Measurements from ENCODE around the gene SAT1.

Gene SAT1

GRCh38 chrX:23786268-23786815 is 3.4 kb downstream of the SAT1 start:
- FAIRE-seq, result no peak
- no peak for DNase-seq (ENCODE audit: insufficient read length, low spot score)
- TF ChIP-seq POLR2A (IDR thresholded peaks at IDR 0.05; ENCODE audit: low read depth, low read length), result no peak

- no peak for FAIRE-seq
These were observed 4.8 kb downstream of the SAT1 start for GRCh38 chrX:23787745-23788118.

GRCh38 chrX:23788521-23788920 is 5.5 kb downstream of the SAT1 start:
- no peak for TF ChIP-seq POLR2A (IDR thresholded peaks at IDR 0.05; ENCODE audit: low read depth, low read length)
- FAIRE-seq (no peak), DNase-seq (ENCODE audit: insufficient read length, low spot score) (no peak)

More at GRCh38 chrX:23787745-23788118, 4.8 kb downstream of the SAT1 start:
- DNase-seq (ENCODE audit: insufficient read length, low spot score), result no peak
- no peak for TF ChIP-seq POLR2A (IDR thresholded peaks at IDR 0.05; ENCODE audit: low read depth, low read length)

- FAIRE-seq (no peak), DNase-seq (ENCODE audit: insufficient read length, low spot score) (no peak)
- no peak for TF ChIP-seq POLR2A (IDR thresholded peaks at IDR 0.05; ENCODE audit: low read depth, low read length)
These were observed 6.0 kb downstream of the SAT1 start for GRCh38 chrX:23788946-23789345.

GRCh38 chrX:23789386-23790154 is 6.6 kb downstream of the SAT1 start:
- FAIRE-seq (no peak), DNase-seq (ENCODE audit: insufficient read length, low spot score) (no peak)
- TF ChIP-seq POLR2A (IDR thresholded peaks at IDR 0.05; ENCODE audit: low read depth, low read length), result no peak

GRCh38 chrX:23790155-23790497 is 7.2 kb downstream of the SAT1 start:
- TF ChIP-seq POLR2A (IDR thresholded peaks at IDR 0.05; ENCODE audit: low read depth, low read length), result no peak
- DNase-seq (ENCODE audit: insufficient read length, low spot score) (no peak), FAIRE-seq (no peak)

GRCh38 chrX:23792861-23793553 is 10.0 kb downstream of the SAT1 start:
- no peak for TF ChIP-seq POLR2A (IDR thresholded peaks at IDR 0.05; ENCODE audit: low read depth, low read length)
- DNase-seq (ENCODE audit: insufficient read length, low spot score) (no peak), FAIRE-seq (no peak)

- DNase-seq (ENCODE audit: insufficient read length, low spot score), result no peak
- no peak for TF ChIP-seq POLR2A (IDR thresholded peaks at IDR 0.05; ENCODE audit: low read depth, low read length)
- FAIRE-seq, result no peak
These were observed 12.2 kb downstream of the SAT1 start for GRCh38 chrX:23795221-23795620.

GRCh38 chrX:23797371-23798128 is 14.6 kb downstream of the SAT1 start:
- no peak for TF ChIP-seq POLR2A (IDR thresholded peaks at IDR 0.05; ENCODE audit: low read depth, low read length)
- DNase-seq (ENCODE audit: insufficient read length, low spot score), result no peak
- FAIRE-seq, result no peak

- FAIRE-seq (no peak), DNase-seq (ENCODE audit: insufficient read length, low spot score) (no peak)
- no peak for TF ChIP-seq POLR2A (IDR thresholded peaks at IDR 0.05; ENCODE audit: low read depth, low read length)
These were observed 16.6 kb downstream of the SAT1 start for GRCh38 chrX:23799469-23800065.

- no peak for FAIRE-seq
- no peak for TF ChIP-seq POLR2A (IDR thresholded peaks at IDR 0.05; ENCODE audit: low read depth, low read length)
- DNase-seq (ENCODE audit: insufficient read length, low spot score), result no peak
These were observed 19.5 kb downstream of the SAT1 start for GRCh38 chrX:23802431-23802830.

GRCh38 chrX:23803931-23804381 is 21.0 kb downstream of the SAT1 start:
- TF ChIP-seq POLR2A (IDR thresholded peaks at IDR 0.05; ENCODE audit: low read depth, low read length), result no peak
- DNase-seq (ENCODE audit: insufficient read length, low spot score) (peak; percentile 6), FAIRE-seq (no peak)

- FAIRE-seq (no peak), DNase-seq (ENCODE audit: insufficient read length, low spot score) (no peak)
- TF ChIP-seq POLR2A (IDR thresholded peaks at IDR 0.05; ENCODE audit: low read depth, low read length), result no peak
These were observed 21.6 kb downstream of the SAT1 start for GRCh38 chrX:23804578-23804977.

GRCh38 chrX:23805389-23805788 is 22.4 kb downstream of the SAT1 start:
- DNase-seq (ENCODE audit: insufficient read length, low spot score) (no peak), FAIRE-seq (no peak)

More at GRCh38 chrX:23805389-23805788, 22.4 kb downstream of the SAT1 start:
- TF ChIP-seq POLR2A (IDR thresholded peaks at IDR 0.05; ENCODE audit: low read depth, low read length), result no peak

Measured in H54 (cell line).